Hematopoietic multipotent progenitor cell treated with erythropoietin and hydrocortisone succinate and interleukin-3 and kit ligand, for 6 days (in vitro differentiated cells): ENCODE data around the gene GRK3.

Experiments
- DNase-seq: peaks from one replicate; pipeline ENCODE4 v3.0.0-alpha.2; 2015

Gene GRK3

DNA sequence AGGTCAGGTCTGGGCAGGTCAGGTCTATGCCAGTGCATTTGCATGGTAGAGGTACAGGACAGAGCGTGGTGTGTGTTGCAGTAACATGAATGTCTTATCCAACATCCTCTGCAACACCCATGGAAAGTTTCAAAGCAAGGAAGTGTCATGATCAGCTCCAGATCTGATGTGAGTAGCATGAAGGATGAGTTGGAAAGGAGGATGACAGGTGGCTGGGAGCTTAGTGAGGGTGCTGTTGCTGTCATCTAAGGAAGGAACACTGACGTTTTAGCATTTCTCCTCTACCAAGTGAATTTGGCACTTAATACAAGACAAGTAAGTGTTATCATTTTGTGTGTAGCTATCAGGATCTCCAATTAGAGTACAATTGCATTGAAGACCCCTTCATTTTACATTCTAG, 65.1 kb downstream of the GRK3 start:
- no peak for DNase-seq

DNA sequence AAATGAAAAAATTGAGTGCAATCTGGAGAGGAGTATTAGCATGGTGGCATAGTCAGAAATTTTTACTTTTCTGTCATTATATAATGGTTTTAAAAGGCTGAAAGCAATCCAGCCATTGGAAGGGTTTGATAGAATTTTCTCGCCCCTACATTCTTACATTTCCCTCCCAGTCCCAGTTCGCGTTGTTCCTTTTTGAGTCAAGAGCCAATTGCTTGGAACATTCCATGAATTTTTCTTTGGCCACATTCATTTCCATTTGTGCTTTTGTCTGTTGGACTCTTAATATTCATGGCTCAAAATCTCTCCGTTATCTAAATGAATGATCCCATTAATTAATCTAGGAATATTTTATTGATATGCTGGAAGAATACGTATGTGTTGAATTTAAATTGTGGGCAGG, 66.0 kb downstream of the GRK3 start:
- DNase-seq = no peak

DNA sequence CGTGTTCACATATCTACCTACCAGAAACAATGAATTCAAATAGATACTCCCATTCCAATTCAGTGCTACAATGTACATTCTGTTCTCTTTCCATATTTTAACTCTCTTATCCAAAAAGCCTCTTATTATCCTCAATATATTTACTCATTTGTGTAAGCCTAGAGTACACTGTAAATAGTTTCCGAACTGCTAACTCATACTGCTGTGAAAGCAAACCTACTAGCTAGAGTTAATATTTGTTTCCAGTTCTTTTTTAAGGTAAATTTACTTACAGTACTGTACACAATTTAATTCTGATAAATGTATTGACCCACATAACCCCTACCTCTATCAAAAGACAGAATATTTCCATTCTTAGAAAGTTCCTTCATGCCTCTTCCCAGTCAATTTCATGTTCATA, 71.8 kb downstream of the GRK3 start:
- no peak for DNase-seq

DNA sequence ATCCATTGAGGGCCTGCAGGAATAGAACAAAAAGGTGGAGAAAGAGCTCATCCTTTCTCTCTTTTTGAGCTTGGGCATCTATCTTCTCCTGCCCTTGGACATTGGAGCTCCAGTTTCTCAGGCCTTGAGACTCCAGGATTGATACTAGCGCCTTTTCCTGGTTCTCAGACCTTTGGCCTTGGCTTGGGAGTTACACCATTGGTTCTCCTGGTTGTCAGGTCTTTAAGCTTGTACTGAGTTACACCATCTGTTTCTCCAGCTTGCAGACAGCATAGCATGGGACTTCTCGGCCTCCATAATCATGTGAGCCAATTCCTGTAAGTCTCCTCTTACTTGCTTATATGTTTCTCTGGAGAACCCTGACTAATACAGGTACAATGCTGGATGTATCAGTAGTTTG, 72.6 kb downstream of the GRK3 start:
- DNase-seq = no peak

- DNase-seq = no peak
These were observed 73.2 kb downstream of the GRK3 start for GRCh38 chr22:25637672-25638071.

GRCh38 chr22:25638638-25639037, 74.2 kb downstream of the GRK3 start:
- DNase-seq = no peak

- DNase-seq = no peak
These were observed 77.2 kb downstream of the GRK3 start for GRCh38 chr22:25641650-25642049.

GRCh38 chr22:25643232-25644000, 78.9 kb downstream of the GRK3 start:
- DNase-seq = no peak

- DNase-seq = no peak
These were observed 79.6 kb downstream of the GRK3 start for GRCh38 chr22:25644122-25644521.

DNA sequence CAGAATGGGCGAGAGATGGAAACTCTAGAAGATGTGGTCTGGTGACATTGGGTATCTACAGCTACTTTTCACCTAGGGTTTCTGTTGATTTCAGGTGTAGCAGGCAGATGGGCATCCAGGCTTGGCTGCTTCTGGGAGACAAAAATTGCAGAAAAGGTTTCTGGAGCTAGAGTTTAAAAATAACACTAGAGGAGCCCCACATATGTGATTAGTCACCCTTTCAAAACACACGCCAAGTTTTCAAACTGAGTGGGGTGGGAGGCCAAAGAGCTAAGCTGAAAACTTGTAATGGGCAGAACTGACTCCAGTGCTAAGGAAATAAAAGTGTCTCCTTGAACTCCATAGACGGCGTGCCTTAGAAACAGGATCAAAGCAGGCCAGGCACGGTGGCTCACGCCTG, 80.8 kb downstream of the GRK3 start:
- no peak for DNase-seq

GRCh38 chr22:25645964-25646363, 81.5 kb downstream of the GRK3 start:
- DNase-seq = no peak

DNA sequence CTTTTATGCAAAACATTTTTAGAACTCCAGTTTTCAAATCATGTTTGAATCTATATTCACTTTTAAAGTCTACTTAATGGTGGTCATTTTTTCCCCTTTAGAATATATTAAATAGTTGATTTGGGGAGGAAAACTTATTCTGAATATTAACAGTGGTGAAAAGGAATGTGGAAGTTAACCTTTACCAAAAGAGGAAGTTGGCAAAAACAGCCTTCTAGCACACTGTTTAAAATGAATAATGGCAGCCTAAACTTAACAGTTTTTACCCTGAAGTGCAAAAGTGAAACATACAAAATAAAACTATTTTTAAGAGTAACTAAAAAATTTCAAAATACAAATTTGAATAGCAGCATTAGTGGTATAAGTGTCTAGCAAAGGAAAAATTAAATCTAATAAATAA, 86.4 kb downstream of the GRK3 start:
- peak; percentile 64 for DNase-seq

- no peak for DNase-seq
These were observed 87.0 kb downstream of the GRK3 start for GRCh38 chr22:25651332-25652085.

- peak; percentile 39 for DNase-seq
These were observed 90.2 kb downstream of the GRK3 start for GRCh38 chr22:25654676-25655075.

DNA sequence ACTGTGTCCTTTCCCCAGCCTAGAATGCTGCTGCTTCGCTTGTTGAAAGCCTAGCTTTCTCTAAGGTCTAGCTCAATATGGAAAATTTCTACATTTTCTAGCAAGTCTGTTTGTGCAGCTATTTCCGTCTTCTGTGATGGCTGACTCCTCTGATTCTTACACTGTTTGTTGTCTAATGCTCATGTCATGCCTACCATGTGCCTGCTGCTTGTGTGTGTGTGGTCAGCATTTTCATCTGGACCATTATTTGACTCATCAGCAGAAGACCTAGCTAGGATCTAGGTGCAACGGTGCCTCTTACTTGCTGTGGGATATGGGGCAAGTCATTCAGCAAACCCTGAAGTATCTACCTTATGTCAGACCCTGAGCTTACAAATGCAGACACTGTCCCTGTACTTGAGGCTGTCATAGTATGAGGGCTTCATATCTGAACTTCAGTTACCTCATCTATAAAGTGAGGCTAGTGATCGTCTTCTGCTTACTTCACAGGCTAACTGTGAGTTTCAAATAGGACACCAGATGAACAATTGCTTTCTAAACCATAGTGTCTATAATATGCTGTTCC, 91.0 kb downstream of the GRK3 start:
- no peak for DNase-seq

DNA sequence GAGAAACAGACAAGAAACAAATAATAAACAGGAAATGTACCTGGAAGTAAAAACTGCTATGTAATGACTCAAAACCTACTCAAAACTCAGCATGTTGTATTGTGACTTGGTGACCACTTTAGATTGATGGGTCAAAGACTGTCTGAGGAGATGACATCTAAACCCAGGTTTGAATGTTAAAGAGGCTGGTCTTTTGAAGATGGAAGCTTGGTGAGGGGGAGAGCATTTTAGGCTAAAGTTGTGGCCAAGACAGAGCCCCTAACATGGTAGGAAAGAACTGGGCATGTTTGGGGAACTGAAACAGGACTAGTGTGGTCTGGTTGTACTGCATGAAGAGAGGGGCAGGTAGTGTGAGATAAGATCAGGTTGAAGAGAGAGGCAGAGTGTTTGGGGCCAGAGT, 92.2 kb downstream of the GRK3 start:
- no peak for DNase-seq

DNA sequence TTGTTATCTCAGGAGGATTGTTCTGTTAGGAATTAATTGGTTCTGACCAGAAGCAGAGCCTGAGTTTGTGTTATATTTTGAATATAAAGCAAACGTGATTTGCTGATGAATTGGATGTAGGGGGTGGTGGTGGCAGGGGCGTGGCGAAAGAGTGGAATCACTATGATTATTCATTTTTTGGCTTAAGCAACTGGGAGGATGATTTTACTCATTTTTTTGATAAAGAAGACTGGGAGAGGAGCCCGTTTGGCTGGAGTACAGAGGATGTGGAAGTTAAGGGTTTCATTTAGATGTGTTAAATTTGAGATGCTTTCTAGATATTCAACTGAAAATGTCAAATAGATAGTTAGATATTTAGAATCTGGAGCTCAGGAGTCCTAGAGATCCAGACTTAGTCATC, 94.2 kb downstream of the GRK3 start:
- no peak for DNase-seq

DNA sequence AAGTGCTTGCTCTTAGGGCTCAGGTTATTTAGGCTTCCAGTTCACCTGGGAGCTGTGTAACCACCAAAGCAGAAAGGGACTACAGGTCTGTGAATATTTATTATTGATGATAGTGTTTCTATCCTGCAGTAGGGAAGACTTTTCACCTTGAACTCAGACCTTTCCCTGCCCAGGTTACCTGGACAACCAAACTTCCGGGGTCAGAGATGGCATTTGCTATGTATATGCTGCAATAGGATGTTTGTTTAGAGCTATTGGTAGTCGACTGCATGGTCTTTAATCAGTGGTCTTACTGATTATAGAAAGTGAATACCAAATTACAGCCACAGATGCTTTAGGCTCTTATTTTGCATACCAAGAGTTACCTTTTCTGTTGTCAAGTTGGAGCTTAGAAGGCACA, 94.9 kb downstream of the GRK3 start:
- no peak for DNase-seq

GRCh38 chr22:25660336-25660735, 95.9 kb downstream of the GRK3 start:
- DNase-seq = no peak

DNA sequence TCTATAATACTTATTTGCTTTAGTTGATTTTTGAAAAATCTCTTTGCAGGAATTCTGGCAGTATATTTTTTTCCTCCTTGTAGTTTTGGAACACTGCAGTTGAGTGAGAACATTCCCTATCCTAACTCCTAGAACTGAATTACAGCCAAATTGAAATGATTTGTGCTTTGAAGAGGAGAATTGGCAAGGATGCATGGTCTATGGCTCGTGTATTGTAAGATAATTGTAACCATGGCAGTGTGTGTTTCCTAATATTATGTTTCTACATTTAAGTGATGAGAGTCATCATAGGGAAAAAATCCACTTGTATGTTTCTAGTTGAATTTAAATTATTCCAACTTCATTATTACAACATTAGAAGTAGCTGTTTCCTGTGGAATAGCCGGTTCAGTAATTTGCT, 96.6 kb downstream of the GRK3 start:
- no peak for DNase-seq

- DNase-seq = no peak
These were observed 99.2 kb downstream of the GRK3 start for GRCh38 chr22:25663654-25664053.

- peak; percentile 9 for DNase-seq
These were observed 101.8 kb downstream of the GRK3 start for GRCh38 chr22:25666308-25666707.

- no peak for DNase-seq
These were observed 104.0 kb downstream of the GRK3 start for GRCh38 chr22:25668437-25668836.
